KMS-11 (cell line): ENCODE data around the gene CPVL.

Experiments used
- H2AFZ ChIP-seq: fragments of 200-600 bp; sonication (generic); 2 replicates; pipeline ENCODE4 v1.6.1; 2016; ENCODE audit warnings: antibody characterized with exemption, mixed run types, low read depth
- H3K27ac ChIP-seq: fragments of 200-600 bp; sonication (generic); 2 replicates; pipeline ENCODE4 v1.6.1; 2016; ENCODE audit warnings: mild to moderate bottlenecking, mixed run types
- H3K27me3 ChIP-seq: fragments of 200-600 bp; sonication (generic); 2 replicates; pipeline ENCODE4 v1.6.1; 2017; ENCODE audit warnings: mild to moderate bottlenecking, low read depth, mixed run types, moderate library complexity; ENCODE audit not compliant: insufficient read depth
- H3K36me3 ChIP-seq: fragments of 200-600 bp; sonication (generic); 2 replicates; pipeline ENCODE4 v1.6.1; 2017; ENCODE audit warnings: mild to moderate bottlenecking, mixed run types; ENCODE audit not compliant: insufficient read depth
- H3K4me1 ChIP-seq: fragments of 200-600 bp; sonication (generic); 2 replicates; pipeline ENCODE4 v1.6.1; 2016; ENCODE audit warnings: mild to moderate bottlenecking, low read depth, mixed run types; ENCODE audit not compliant: poor library complexity, severe bottlenecking
- H3K4me2 ChIP-seq: fragments of 200-600 bp; sonication (generic); 2 replicates; pipeline ENCODE4 v1.7.0; 2016; ENCODE audit warnings: mild to moderate bottlenecking, mixed run types
- H3K4me3 ChIP-seq: fragments of 200-600 bp; sonication (generic); IDR thresholded peaks from 2 replicates; pipeline ENCODE4 v1.6.1; 2017; ENCODE audit warnings: low read depth, low read length, mixed read lengths; ENCODE audit not compliant: insufficient read depth
- H3K79me2 ChIP-seq: fragments of 200-600 bp; sonication (generic); 2 replicates; pipeline ENCODE4 v1.6.1; 2016; ENCODE audit warnings: low read depth, mixed run types; ENCODE audit not compliant: insufficient read depth
- H3K9ac ChIP-seq: fragments of 200-600 bp; sonication (generic); 2 replicates; pipeline ENCODE4 v1.6.1; 2016; ENCODE audit warnings: mild to moderate bottlenecking, mixed run types
- H4K20me1 ChIP-seq: fragments of 200-600 bp; sonication (generic); 2 replicates; pipeline ENCODE4 v1.6.1; 2016; ENCODE audit warnings: mild to moderate bottlenecking, mixed run types; ENCODE audit not compliant: insufficient read depth
- CTCF ChIP-seq: fragments of 200-600 bp; sonication (generic); conservative IDR thresholded peaks from 2 replicates; pipeline ENCODE4 v1.6.1; 2017; ENCODE audit warnings: low read depth, mild to moderate bottlenecking, antibody characterized with exemption, low read length, moderate library complexity, mixed read lengths

The CPVL gene

DNA sequence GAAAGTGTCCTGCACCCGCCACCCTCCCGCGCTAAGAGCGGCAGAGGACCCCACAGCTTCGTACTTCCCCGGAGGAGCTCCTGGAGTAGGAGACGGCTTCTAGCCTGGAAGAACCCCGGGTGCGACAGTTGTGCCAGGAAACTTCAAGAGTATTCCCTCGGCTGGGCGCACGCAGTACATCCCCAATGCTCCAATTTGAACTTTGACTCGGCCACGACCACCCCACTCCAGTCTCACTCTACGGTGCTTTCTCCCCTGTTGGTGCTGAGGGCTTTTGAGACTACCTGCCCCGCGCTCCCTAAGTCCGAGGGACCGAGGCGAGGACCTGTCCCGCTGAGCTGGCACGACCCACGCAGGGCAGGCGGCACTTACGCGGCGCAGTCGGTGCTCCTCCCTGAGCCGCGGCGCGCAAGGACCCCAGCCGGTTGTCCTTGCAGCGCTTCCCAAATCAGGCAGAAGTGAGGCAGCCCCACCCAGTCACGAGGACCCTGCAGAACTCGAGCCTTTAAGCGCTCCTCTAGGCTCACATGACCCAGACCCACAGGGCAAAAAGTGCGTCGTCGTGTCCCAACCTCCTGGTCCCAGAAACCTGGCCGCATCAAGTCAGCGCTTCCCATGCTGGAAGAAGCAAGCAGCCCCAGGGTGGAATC, at the start of gene CPVL:
Gene CPVL, minus strand, starts transcription at position 481 of the 650 bp plus-strand sequence. CDS start 25,476 bp downstream, outside the sequence.
- H2AFZ ChIP-seq = peak within 1 kb of the TSS; percentile 61; the same call in 1 of the 2 replicates
- no peaks in the 10 kb centered on the region for H3K36me3 ChIP-seq
- H3K4me2 ChIP-seq = peak within 1 kb of the TSS; percentile 58
- no peak within 1 kb of the TSS; the same call in 1 of the 2 replicates for H3K9ac ChIP-seq
- H3K4me1 ChIP-seq = peaks cover 16% of the 10 kb centered on the region
- no peak within 1 kb of the TSS for H3K4me3 ChIP-seq
- no peak within 1 kb of the TSS; the same call in 1 of the 2 replicates for H3K27ac ChIP-seq
- no peaks in the 10 kb centered on the region for H4K20me1 ChIP-seq
- TF ChIP-seq CTCF = no peak
- H3K79me2 ChIP-seq = no peaks in the 10 kb centered on the region
- H3K27me3 ChIP-seq = no peaks in the 10 kb centered on the region

GRCh38 chr7:29194594-29195427, 48.5 kb upstream of the CPVL start, which contains the start of gene CHN2:
Gene CHN2 (plus strand): TSS chr7:29194775.
- peak within 1 kb of the TSS; percentile 37; the same call in 1 of the 2 replicates for H3K9ac ChIP-seq

DNA sequence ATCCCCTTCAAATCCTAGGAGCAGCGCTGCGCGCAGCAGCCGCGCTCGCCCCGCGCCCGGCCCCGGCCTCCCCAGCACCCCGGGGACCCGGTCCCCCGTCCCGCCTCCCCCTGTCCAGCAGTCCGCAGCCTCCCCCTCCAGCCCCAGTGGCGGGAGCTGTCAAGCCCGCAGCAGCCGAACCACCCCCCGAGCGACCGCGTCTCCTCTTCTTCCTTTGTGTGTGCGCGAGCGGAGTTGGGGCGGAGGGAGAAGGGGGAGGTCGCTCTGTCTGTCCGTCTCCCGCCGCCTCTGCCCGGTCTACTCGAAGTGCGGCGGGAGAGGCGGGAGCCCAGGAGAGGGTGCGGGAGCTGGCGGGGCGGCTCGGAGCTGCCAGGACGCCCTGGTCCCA, 47.9 kb upstream of the CPVL start:
- Histone ChIP-seq H4K20me1 (no peaks in the 10 kb centered on the region), H3K4me3 (no peak overlapping the region), H3K27ac (no peak overlapping the region), H3K4me1 (peaks cover 40% of the 10 kb centered on the region), H3K79me2 (peaks cover 8% of the 10 kb centered on the region; the same call in 1 of the 2 replicates), H3K36me3 (no peaks in the 10 kb centered on the region), H2AFZ (peak overlapping the region; percentile 77), H3K9ac (peak overlapping the region; percentile 37; the same call in 1 of the 2 replicates), H3K27me3 (no peaks in the 10 kb centered on the region), H3K4me2 (peak overlapping the region; percentile 88; the same call in 1 of the 2 replicates)
- TF ChIP-seq CTCF = no peak

More at GRCh38 chr7:29194594-29195427, 48.5 kb upstream of the CPVL start, which contains the start of gene CHN2:
- Histone ChIP-seq H3K4me3 (no peak within 1 kb of the TSS), H3K79me2 (peaks cover 13% of the 10 kb centered on the region; the same call in 1 of the 2 replicates), H3K36me3 (no peaks in the 10 kb centered on the region), H2AFZ (peak within 1 kb of the TSS; percentile 77), H4K20me1 (no peaks in the 10 kb centered on the region), H3K27ac (peak within 1 kb of the TSS; percentile 72; the same call in 1 of the 2 replicates), H3K4me2 (peak within 1 kb of the TSS; percentile 88), H3K4me1 (peaks cover 37% of the 10 kb centered on the region), H3K27me3 (no peaks in the 10 kb centered on the region)
- no peak for TF ChIP-seq CTCF

DNA sequence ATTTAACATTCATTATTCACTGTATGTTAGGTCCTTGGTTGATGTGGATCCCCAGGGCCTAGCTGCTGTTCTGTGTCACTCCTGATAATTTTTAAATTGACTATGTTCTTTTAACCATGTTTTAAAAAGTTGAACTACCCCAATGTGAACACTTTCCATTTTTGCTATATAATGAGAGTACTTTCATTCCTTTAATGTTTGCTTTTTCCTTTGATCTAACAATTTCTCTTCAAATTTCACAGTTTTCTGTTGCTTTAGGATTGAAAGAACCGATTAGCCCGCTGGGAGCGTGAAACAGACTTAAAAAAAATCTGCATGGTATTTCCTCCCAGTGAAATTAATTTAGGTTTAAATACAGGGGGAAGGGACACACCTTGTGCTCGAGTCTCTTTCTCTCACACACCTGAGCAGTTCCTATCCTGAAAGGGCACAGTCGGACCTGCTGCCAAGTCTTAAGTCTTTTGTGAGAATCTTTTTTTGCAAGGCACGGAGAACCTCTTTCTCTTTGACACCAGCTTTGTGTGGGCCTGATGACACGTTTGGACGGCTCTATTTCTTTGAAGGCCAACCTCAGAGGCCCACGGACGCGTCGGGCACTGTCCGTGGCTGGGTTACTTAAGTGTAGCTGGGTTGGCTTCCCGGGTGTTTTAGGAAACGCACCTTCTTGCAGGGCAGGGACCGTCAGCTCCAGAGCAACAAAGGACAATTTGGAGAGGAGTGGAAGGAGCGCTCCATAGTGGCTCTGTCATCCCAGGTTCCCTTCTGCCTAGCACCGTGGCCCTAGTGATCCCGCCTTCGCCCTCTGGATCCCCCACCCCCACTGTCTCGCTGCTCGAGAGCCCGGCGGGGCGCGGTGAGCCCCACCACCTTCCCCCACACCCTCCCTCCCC, 47.2 kb upstream of the CPVL start:
- no peak overlapping the region for H3K9ac ChIP-seq
- H3K27ac ChIP-seq = no peak overlapping the region
- H3K4me1 ChIP-seq = peaks cover 34% of the 10 kb centered on the region
- TF ChIP-seq CTCF = no peak
- H4K20me1 ChIP-seq = no peaks in the 10 kb centered on the region
- no peak overlapping the region for H2AFZ ChIP-seq
- H3K4me3 ChIP-seq = no peak overlapping the region
- peaks cover 2% of the 10 kb centered on the region; the same call in 1 of the 2 replicates for H3K79me2 ChIP-seq
- no peaks in the 10 kb centered on the region for H3K27me3 ChIP-seq
- no peaks in the 10 kb centered on the region for H3K36me3 ChIP-seq
- no peak overlapping the region for H3K4me2 ChIP-seq
